ENCODE results near the gene ADGRL3.

The ADGRL3 gene

GRCh38 chr4:61428950-61429349 is 228.8 kb downstream of the ADGRL3 start:
- H3K27me3 ChIP-seq (ENCODE audit: insufficient read depth, low read length) = no peaks in the 10 kb centered on the region
- peaks cover 8% of the 10 kb centered on the region for H3K9me3 ChIP-seq (ENCODE audit: low read length)
- no peak overlapping the region for H3K4me3 ChIP-seq (ENCODE audit: low read length)
- no peaks in the 10 kb centered on the region for H3K36me3 ChIP-seq (ENCODE audit: insufficient read depth, low read length)
- H2AFZ ChIP-seq (ENCODE audit: low read depth, low read length) = no peak overlapping the region
- H3K4me1 ChIP-seq (ENCODE audit: insufficient read depth, low read length) = no peaks in the 10 kb centered on the region

- no peaks in the 10 kb centered on the region for H3K4me1 ChIP-seq (ENCODE audit: insufficient read depth, low read length)
- no peak overlapping the region for H2AFZ ChIP-seq (ENCODE audit: low read depth, low read length)
- no peaks in the 10 kb centered on the region for H3K27me3 ChIP-seq (ENCODE audit: insufficient read depth, low read length)
- peaks cover 4% of the 10 kb centered on the region for H3K9me3 ChIP-seq (ENCODE audit: low read length)
- H3K36me3 ChIP-seq (ENCODE audit: insufficient read depth, low read length) = no peaks in the 10 kb centered on the region
- H3K4me3 ChIP-seq (ENCODE audit: low read length) = no peak overlapping the region
These were observed 231.0 kb downstream of the ADGRL3 start for GRCh38 chr4:61431131-61431530.

- Histone ChIP-seq H3K36me3 (ENCODE audit: insufficient read depth, low read length) (no peaks in the 10 kb centered on the region), H3K4me1 (ENCODE audit: insufficient read depth, low read length) (no peaks in the 10 kb centered on the region), H2AFZ (ENCODE audit: low read depth, low read length) (no peak overlapping the region), H3K27me3 (ENCODE audit: insufficient read depth, low read length) (no peaks in the 10 kb centered on the region), H3K4me3 (ENCODE audit: low read length) (no peak overlapping the region), H3K9me3 (ENCODE audit: low read length) (no peaks in the 10 kb centered on the region)
These were observed 237.8 kb downstream of the ADGRL3 start for GRCh38 chr4:61437923-61438322.

GRCh38 chr4:61440321-61440720 is 240.2 kb downstream of the ADGRL3 start:
- Histone ChIP-seq H3K36me3 (ENCODE audit: insufficient read depth, low read length) (no peaks in the 10 kb centered on the region), H2AFZ (ENCODE audit: low read depth, low read length) (no peak overlapping the region), H3K4me1 (ENCODE audit: insufficient read depth, low read length) (peaks cover 10% of the 10 kb centered on the region), H3K4me3 (ENCODE audit: low read length) (no peak overlapping the region), H3K27me3 (ENCODE audit: insufficient read depth, low read length) (no peaks in the 10 kb centered on the region), H3K9me3 (ENCODE audit: low read length) (no peaks in the 10 kb centered on the region)

- Histone ChIP-seq H3K36me3 (ENCODE audit: insufficient read depth, low read length) (no peaks in the 10 kb centered on the region), H3K9me3 (ENCODE audit: low read length) (no peaks in the 10 kb centered on the region), H3K4me1 (ENCODE audit: insufficient read depth, low read length) (peaks cover 10% of the 10 kb centered on the region), H3K4me3 (ENCODE audit: low read length) (no peak overlapping the region), H3K27me3 (ENCODE audit: insufficient read depth, low read length) (no peaks in the 10 kb centered on the region), H2AFZ (ENCODE audit: low read depth, low read length) (no peak overlapping the region)
These were observed 242.8 kb downstream of the ADGRL3 start for GRCh38 chr4:61442936-61443335.

- no peaks in the 10 kb centered on the region for H3K27me3 ChIP-seq (ENCODE audit: insufficient read depth, low read length)
- no peak overlapping the region for H3K4me3 ChIP-seq (ENCODE audit: low read length)
These were observed 243.8 kb downstream of the ADGRL3 start for GRCh38 chr4:61443813-61444510.

GRCh38 chr4:61445374-61446063 is 245.4 kb downstream of the ADGRL3 start:
- Histone ChIP-seq H3K9me3 (ENCODE audit: low read length) (no peaks in the 10 kb centered on the region), H3K4me1 (ENCODE audit: insufficient read depth, low read length) (peaks cover 10% of the 10 kb centered on the region), H2AFZ (ENCODE audit: low read depth, low read length) (no peak overlapping the region), H3K36me3 (ENCODE audit: insufficient read depth, low read length) (no peaks in the 10 kb centered on the region), H3K27me3 (ENCODE audit: insufficient read depth, low read length) (no peaks in the 10 kb centered on the region), H3K4me3 (ENCODE audit: low read length) (no peak overlapping the region)

More at GRCh38 chr4:61443813-61444510, 243.8 kb downstream of the ADGRL3 start:
- Histone ChIP-seq H2AFZ (ENCODE audit: low read depth, low read length) (no peak overlapping the region), H3K4me1 (ENCODE audit: insufficient read depth, low read length) (peaks cover 10% of the 10 kb centered on the region), H3K9me3 (ENCODE audit: low read length) (no peaks in the 10 kb centered on the region), H3K36me3 (ENCODE audit: insufficient read depth, low read length) (no peaks in the 10 kb centered on the region)

- no peak overlapping the region for H2AFZ ChIP-seq (ENCODE audit: low read depth, low read length)
- H3K4me3 ChIP-seq (ENCODE audit: low read length) = no peak overlapping the region
- no peaks in the 10 kb centered on the region for H3K9me3 ChIP-seq (ENCODE audit: low read length)
These were observed 246.8 kb downstream of the ADGRL3 start for GRCh38 chr4:61446941-61447340.

GRCh38 chr4:61447918-61448317 is 247.8 kb downstream of the ADGRL3 start:
- H3K36me3 ChIP-seq (ENCODE audit: insufficient read depth, low read length) = no peaks in the 10 kb centered on the region
- H3K9me3 ChIP-seq (ENCODE audit: low read length) = no peaks in the 10 kb centered on the region
- no peak overlapping the region for H3K4me3 ChIP-seq (ENCODE audit: low read length)

More at GRCh38 chr4:61446941-61447340, 246.8 kb downstream of the ADGRL3 start:
- Histone ChIP-seq H3K27me3 (ENCODE audit: insufficient read depth, low read length) (no peaks in the 10 kb centered on the region), H3K36me3 (ENCODE audit: insufficient read depth, low read length) (no peaks in the 10 kb centered on the region), H3K4me1 (ENCODE audit: insufficient read depth, low read length) (peaks cover 10% of the 10 kb centered on the region)

GRCh38 chr4:61451935-61452334 is 251.8 kb downstream of the ADGRL3 start:
- Histone ChIP-seq H3K4me1 (ENCODE audit: insufficient read depth, low read length) (peaks cover 3% of the 10 kb centered on the region), H3K36me3 (ENCODE audit: insufficient read depth, low read length) (no peaks in the 10 kb centered on the region), H3K4me3 (ENCODE audit: low read length) (no peak overlapping the region), H3K27me3 (ENCODE audit: insufficient read depth, low read length) (no peaks in the 10 kb centered on the region), H2AFZ (ENCODE audit: low read depth, low read length) (no peak overlapping the region), H3K9me3 (ENCODE audit: low read length) (no peaks in the 10 kb centered on the region)

More at GRCh38 chr4:61447918-61448317, 247.8 kb downstream of the ADGRL3 start:
- H3K4me1 ChIP-seq (ENCODE audit: insufficient read depth, low read length) = peaks cover 10% of the 10 kb centered on the region
- no peaks in the 10 kb centered on the region for H3K27me3 ChIP-seq (ENCODE audit: insufficient read depth, low read length)
- no peak overlapping the region for H2AFZ ChIP-seq (ENCODE audit: low read depth, low read length)

- no peaks in the 10 kb centered on the region for H3K36me3 ChIP-seq (ENCODE audit: insufficient read depth, low read length)
- no peaks in the 10 kb centered on the region for H3K4me1 ChIP-seq (ENCODE audit: insufficient read depth, low read length)
- H3K4me3 ChIP-seq (ENCODE audit: low read length) = no peak overlapping the region
- H3K27me3 ChIP-seq (ENCODE audit: insufficient read depth, low read length) = no peaks in the 10 kb centered on the region
- no peak overlapping the region for H2AFZ ChIP-seq (ENCODE audit: low read depth, low read length)
- H3K9me3 ChIP-seq (ENCODE audit: low read length) = no peaks in the 10 kb centered on the region
These were observed 261.8 kb downstream of the ADGRL3 start for GRCh38 chr4:61461956-61462355.

GRCh38 chr4:61462451-61463326 is 262.6 kb downstream of the ADGRL3 start:
- no peaks in the 10 kb centered on the region for H3K9me3 ChIP-seq (ENCODE audit: low read length)
- H3K4me3 ChIP-seq (ENCODE audit: low read length) = no peak overlapping the region
- H3K36me3 ChIP-seq (ENCODE audit: insufficient read depth, low read length) = no peaks in the 10 kb centered on the region
- H3K4me1 ChIP-seq (ENCODE audit: insufficient read depth, low read length) = peaks cover under 1% of the 10 kb centered on the region
- no peak overlapping the region for H2AFZ ChIP-seq (ENCODE audit: low read depth, low read length)
- H3K27me3 ChIP-seq (ENCODE audit: insufficient read depth, low read length) = no peaks in the 10 kb centered on the region
